Measurements from ENCODE around the gene ZNF382.
A peak's percentile ranks its signal among the peaks of the same experiment; 100 is the strongest.

The ZNF382 gene

DNA sequence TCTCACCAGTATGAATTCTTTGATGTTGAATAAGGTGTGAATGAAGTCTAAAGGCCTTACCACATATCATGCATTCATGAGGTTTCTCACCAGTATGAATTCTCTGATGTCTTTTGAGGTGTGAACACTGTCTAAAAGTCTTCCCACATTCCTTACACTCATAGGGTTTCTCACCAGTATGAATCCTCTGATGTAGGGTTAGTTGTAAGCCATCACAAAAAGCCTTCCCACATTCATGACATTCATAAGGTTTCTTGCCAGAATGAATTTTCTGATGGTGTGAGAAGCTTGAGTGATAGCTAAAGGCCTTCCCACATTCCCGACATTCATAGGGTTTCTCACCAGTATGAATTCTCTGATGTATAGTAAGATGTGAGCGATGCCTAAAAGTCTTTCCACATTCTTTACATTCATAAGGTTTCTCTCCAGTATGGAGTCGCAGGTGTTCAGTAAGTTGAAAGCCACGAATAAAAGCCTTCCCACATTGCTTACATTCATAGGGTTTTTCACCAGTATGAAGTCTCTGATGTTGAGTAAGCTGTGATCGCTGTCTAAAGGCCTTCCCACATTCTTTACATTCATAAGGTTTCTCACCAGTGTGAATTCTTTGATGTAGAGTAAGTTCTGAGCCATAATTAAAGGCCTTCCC lies 33.9 kb downstream of the ZNF382 start:
- no peak for DNase-seq (ENCODE audit: low spot score)
- peak overlapping the region; percentile 19 for H3K4me3 ChIP-seq
- H3K27ac ChIP-seq, result no peak overlapping the region
- TF ChIP-seq, protein P1, sequence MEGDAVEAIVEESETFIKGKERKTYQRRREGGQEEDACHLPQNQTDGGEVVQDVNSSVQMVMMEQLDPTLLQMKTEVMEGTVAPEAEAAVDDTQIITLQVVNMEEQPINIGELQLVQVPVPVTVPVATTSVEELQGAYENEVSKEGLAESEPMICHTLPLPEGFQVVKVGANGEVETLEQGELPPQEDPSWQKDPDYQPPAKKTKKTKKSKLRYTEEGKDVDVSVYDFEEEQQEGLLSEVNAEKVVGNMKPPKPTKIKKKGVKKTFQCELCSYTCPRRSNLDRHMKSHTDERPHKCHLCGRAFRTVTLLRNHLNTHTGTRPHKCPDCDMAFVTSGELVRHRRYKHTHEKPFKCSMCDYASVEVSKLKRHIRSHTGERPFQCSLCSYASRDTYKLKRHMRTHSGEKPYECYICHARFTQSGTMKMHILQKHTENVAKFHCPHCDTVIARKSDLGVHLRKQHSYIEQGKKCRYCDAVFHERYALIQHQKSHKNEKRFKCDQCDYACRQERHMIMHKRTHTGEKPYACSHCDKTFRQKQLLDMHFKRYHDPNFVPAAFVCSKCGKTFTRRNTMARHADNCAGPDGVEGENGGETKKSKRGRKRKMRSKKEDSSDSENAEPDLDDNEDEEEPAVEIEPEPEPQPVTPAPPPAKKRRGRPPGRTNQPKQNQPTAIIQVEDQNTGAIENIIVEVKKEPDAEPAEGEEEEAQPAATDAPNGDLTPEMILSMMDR (IDR thresholded peaks at IDR 0.05), result no peak

DNA sequence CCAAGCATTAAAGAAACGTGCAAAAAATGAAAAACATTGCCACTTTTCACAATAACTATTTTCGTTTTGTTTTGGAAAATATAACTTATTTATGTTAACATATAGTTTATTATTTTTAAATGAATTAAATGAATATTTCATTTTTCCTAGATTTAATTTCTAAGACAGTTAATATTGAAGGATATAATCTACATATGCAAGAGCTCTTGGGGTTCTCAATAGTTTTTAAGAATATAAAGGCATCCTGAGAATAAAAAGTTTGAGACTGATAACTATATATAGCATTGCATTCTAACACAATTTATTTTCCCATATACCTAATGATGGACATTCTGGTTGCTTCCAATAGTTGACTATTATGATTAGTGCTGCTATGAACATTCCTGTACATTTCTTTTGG lies 41.6 kb downstream of the ZNF382 start:
- H3K27ac ChIP-seq, result no peak overlapping the region
- peak overlapping the region; percentile 0 for H3K4me3 ChIP-seq
- DNase-seq (ENCODE audit: low spot score), result no peak
- TF ChIP-seq, protein P1 (IDR thresholded peaks at IDR 0.05), result no peak

DNA sequence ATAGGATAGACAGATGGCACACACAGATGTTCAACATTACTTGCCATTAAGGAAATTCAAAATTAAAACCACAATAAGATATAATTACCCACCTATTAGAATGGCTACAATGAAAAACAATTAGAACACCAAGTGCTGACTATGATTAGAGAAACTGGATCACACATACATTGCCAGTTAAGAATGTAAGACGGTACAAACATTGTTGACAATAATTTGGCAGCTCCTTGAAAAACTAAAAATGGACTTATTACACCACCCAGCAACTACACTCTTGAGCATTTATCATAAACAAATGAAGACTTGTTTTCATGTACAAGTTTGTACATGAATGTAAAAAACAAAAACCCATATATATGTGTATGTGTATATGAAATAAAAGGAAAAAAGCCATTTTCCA lies 47.8 kb downstream of the ZNF382 start:
- DNase-seq (ENCODE audit: low spot score), result no peak
- TF ChIP-seq, protein P1 (IDR thresholded peaks at IDR 0.05), result no peak
- Histone ChIP-seq H3K27ac (no peak overlapping the region), H3K4me3 (no peak overlapping the region)

DNA sequence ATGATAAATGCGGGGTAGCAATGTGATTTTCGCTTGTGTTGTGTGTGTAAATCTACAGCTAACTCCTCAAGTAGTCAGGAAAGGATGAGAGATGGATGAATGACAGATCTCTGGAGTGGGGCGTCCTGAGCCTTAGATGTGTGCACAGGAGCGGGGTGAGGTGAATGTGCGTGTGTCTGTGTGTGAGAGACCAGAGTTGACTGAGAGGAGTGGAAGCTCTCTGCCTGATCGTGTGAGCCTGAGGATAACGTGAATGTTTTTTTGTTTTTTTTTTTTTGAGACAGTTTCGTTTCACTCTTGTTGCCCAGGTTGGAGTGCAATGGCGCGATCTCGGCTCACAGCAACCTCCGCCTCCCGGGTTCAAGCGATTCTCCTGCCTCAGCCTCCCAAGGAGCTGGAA lies 60.7 kb downstream of the ZNF382 start:
- DNase-seq (ENCODE audit: low spot score), result no peak
- Histone ChIP-seq H3K4me3 (peak overlapping the region; percentile 90), H3K27ac (no peak overlapping the region)
- TF ChIP-seq, protein P1 (IDR thresholded peaks at IDR 0.05), result no peak

DNA sequence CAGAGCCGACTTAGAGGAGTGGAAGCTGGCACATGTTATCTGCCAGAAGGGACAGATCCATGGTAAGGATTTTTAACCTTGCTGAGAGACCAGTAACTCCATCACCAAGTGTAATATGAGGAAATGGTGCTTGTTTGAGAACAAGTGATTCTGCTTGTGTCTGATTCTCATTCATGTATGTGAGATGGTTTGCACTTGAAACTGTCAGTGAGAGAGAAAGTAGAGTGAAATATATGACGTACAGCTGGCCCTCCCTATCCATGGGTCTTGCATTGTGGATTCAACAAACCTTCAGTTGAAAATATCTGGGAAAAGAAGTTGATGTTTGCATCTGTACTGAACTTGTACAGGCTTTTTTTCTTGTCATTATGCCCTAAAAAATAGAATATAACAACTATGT lies 63.5 kb downstream of the ZNF382 start:
- peak overlapping the region; percentile 28 for H3K4me3 ChIP-seq
- DNase-seq (ENCODE audit: low spot score), result no peak
- TF ChIP-seq, protein P1 (IDR thresholded peaks at IDR 0.05), result no peak
- H3K27ac ChIP-seq, result no peak overlapping the region

DNA sequence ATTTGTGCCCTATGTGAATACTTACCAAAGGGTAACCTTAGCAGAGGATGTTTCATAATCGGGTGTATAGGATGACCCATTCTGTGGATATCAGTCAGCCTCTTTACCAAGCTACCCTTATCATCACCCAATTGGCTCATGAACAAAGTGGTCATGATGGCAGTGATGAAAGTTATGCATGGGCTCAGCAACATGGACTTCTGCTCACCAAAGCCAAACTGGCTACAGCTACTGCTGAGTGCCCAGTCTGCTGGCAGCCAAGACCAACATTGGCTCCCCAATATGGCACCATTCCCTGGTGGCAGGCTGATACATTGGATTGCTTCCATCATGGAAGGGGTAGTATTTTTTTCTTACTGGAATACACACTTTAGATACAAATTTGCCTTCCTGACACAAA lies 67.3 kb downstream of the ZNF382 start:
- TF ChIP-seq, protein P1 (IDR thresholded peaks at IDR 0.05), result no peak
- DNase-seq (ENCODE audit: low spot score), result no peak
- H3K27ac ChIP-seq, result no peak overlapping the region
- no peak overlapping the region for H3K4me3 ChIP-seq

DNA sequence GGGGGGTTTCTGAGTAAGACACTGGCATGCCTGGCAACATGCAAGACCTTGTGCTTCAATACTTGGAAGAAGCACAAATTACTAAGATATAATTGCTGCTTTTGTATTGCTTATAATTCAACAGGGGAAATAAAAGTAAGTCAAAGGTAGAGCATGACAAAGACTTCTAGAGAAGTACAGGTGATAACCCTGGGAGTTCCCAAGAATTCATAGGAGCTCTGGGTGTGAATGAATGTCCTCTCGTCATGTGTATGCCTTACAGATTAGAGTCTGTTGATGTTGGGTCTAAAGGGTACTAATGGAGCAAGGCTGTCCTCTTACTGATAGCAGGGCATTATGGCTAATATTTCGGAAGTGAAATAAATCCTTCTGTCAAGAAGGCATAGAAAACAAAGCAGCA lies 69.1 kb downstream of the ZNF382 start:
- TF ChIP-seq, protein P1 (IDR thresholded peaks at IDR 0.05), result no peak
- DNase-seq (ENCODE audit: low spot score), result no peak
- H3K27ac ChIP-seq, result no peak overlapping the region
- H3K4me3 ChIP-seq, result no peak overlapping the region
